Stimulated activated CD8-positive, alpha-beta memory T cell treated with anti-CD3 and anti-CD28 coated beads, Interleukin-15, amount 100 ng/mL, for 1 hour (primary cell): Measurements from ENCODE around the gene RAPGEF4.

ENCODE experiments used
- DNase-seq: peaks from one replicate; pipeline ENCODE4 v3.0.0-alpha.2; 2020; ENCODE audit warnings: low read depth

The RAPGEF4 gene

DNA sequence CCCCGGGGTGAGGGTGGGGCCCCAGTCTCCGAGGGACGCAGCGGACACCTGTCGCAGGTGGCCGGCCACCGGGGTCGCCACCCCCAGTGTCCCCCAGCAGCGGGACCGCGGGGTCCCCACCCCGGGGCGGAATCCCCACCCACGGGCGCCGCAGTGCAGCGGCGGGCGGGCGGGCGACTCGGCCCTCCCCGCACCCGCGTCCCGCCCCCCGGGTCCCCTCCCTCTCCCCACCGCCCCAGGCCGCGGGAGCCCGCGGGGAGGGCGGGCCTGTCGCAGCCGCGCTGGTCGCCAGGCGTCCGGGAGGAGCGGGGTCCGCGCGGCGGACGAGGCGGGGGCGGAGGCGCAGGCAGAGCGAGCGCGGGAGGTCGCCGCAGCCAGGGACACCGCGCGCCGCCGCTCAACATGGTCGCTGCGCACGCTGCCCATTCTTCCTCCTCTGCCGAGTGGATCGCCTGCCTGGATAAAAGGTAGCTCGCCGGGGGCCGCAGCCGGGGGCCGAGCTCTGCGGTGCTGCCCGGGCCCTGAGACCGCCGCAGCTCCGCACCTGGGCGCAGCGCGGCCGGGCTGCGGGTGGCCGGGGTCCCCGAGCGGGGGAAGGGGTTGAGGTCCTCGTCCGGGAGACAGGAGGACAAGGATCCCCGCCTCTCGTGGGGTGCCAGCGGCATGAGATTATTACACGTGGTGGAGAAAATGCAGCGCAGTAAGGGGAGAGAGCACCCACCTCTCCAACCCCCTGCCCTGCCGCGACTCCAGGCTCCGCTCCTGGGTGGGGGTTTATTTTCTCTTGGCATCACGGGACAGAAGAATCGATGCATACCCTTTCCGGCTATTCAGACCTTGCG, at the start of gene RAPGEF4:
Gene RAPGEF4, plus strand, starts transcription at position 264 of the 842 bp plus-strand sequence. Its CDS starts 139 bp downstream, at position 403.
- no peak for DNase-seq

DNA sequence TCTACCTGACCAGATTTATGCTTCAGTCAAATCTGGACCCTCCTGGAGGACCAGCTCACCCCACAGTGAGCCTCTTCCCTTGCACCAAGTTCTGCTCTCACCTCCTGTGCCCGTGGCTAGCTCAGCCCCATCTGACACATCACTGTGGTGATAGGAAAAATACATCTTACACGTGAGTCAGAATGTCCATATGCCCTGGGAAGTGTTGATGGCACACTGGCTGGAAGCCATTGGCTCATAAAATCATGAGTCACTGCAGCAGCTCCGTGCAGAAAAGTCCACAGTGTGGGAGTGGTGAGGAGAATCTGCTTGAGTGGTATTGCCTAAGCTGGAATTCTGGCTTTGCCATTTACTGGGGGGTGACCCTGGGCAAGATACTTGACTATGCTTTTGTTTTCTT, 42.6 kb upstream of the RAPGEF4 start:
- no peak for DNase-seq

DNA sequence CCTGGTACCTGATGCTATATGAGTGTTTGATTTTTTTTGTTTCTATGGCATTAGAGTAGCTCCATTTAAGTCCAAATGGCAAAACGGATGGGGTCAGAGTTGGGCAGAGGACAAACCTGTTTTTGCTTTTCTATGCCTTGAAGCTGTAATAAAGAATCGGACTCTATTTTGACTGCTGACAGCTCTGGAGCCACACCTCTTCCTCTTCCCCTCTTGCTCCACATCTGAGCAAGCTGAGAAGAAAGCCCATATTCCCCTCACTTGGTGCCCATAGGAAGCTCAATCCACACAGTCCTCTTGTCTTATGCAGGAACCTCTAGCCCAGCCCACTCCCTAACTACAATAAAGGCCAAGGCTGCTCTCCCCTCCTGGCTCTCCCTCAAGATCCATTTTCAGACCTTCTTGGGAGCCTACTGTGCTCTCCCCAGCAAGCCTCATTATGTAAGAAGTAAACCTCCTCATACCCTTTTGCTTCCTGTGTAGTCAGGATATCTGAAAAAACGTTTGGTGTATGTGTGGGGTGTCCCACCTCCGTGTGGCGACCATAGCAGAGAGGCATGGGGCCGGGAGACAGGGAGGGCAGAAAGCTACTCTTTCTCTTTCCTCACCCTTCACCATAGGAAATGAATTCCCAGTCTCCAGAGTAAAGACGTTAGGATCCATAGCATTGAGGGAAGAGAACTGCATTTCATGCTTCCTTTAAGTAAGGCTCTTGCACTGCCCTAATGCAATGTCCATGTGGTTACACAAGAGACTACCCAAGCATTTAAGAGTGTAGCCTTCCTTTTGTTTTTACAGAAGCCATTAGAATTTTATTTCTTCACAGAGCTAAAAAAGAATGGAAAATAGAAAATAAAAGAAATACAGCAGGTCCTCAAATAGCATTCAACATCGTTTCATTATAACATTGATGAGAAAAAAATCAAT, 41.9 kb upstream of the RAPGEF4 start:
- no peak for DNase-seq

DNA sequence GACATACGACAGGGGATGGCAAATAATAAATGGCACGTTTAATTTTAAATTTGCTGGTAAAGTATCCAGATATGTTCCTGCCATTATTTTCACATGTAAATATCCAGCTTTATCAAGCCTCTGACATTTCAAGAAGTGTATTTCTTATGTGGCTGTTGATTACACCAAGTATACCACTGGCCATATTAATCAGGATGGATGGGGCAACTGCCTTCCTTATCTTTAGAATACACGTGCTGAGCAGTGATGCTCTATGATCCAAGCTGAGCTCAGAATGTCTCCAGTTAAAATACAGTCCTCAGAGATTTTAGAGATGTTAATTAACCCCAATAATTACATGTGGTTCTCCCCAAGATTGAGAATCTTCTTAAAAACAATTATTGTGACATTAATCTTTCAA, 38.3 kb upstream of the RAPGEF4 start:
- no peak for DNase-seq

DNA sequence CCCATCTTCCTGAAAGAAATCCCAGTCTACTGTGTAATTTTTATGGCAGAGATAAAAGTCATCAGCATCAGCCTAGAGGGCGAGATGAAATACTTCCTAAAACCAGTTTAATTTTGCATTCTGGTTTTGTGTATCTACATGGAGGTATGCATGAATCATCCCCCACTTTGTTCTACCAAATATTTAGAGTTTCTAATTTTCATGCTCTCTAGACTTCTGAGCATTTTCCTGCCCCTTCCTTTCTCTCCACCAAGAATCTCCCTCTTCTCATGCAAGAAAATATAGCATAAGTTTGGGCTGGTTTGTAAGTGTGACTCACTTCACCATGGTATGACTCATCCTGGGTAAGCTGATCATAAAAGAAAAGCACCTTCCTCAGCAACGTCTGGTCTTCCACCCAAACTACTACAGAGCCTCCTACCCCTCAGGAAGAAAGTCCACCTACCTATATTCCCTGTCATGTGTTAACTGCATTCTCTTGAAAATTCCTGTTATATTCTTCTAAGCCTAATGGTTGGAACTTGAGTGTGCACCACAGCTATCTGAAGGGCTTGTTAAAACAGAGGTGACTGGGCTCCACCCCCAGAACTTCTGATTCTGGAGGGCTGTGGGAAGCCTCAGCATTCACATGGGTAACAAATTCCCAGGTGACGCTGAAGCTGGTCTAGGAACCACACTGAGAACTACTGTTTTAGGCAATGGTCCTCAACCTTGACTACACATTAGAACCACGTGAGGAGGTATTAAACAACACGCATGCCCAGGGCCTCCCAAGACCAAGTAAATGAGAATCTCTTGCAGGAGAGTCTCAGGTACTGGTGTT, 37.4 kb upstream of the RAPGEF4 start:
- no peak for DNase-seq

DNA sequence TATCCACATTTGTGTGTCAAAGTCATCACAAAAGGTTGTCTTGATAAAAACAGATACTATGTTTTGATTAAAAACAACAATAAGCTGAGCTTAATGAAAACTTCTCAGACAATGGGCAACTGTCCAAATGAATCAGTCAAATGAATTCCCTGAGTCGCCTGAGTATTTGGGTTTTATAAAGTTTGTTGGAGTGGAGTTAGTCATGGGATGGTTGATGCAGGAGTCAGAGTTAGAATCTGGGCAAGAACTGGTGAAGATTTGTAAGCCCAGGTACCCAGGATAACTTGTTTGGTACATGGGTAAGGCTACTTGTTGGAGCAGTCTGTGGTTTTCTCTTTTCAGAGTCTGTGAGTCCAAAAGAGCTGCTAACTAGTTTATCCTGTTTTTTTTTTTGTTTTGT, 34.4 kb upstream of the RAPGEF4 start:
- DNase-seq = no peak

DNA sequence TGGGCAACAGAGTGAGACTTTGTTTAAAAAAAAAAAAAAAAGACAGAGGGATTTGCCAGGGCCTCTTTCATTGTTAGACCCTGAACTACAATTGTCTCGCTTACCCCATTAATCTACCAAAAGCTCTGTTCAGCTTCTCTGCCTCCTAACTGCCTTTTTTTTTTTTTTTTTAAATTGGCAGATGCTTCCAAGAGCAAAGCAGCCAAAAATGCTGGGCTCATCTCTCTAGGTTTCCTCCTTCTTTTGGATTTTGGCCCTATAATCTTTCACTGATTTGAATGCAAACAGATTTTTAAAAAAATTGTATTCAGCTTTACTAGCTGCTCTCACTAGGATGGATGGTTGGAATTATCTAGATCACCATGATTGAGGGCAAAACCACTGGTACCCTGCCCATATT, 33.2 kb upstream of the RAPGEF4 start:
- DNase-seq = no peak

DNA sequence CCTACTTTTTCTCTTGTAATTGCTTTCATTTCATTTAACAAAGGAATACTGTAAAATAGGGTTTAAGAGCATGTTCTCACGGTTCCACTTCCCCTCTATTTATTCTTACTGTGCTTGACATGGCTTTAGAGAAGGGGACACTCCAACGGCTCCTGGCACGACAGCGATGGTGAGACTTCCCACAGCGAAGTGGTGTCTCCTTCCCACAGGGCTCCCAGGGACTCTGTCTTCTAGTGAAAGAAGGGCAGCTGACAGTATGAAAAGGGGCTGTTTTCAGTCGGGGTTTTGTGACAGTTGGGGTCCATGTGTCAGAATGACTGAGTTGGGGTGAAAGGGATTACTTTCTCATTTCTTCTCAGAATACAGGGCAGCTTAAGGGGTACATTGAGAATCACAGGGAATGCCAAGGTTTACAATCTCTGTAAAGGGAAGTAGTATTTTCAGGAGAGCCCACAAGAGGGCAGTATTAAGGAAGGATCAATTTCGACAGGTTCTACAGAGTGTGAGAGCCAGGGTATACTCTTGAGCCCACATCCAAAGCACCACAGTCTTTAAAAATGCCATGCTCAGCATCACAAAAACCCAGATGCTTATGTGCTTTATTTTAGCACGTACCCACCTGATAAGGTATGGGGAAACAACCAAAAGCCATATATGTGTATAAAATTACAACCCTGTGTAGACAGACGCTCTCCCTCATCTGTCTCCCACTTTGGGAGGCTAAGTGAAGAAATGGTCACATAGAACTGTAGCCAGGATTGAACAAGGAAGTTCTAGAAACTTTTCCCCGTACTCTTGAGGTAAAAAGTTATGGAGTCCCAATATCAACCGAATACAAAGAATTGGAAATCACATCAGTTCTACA, 31.3 kb upstream of the RAPGEF4 start:
- no peak for DNase-seq

DNA sequence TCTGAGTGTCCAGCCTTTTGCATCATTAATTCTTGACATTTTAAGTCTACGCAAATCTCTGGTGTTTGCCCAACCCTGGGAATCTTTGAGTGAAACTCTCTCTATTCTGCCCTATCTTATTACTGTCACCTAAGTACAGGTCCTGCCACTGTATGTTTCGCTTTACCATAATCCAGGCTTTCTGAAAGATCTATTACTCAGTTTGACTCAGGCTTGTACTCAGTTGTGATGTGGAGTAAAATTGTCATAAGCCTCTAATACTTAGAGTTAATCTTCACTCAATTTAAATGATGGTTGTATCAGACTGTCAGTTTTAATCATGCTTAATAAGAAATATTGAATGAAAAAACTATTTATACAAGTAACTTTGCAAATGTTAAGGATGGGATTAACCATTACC, 30.3 kb upstream of the RAPGEF4 start:
- DNase-seq = no peak

DNA sequence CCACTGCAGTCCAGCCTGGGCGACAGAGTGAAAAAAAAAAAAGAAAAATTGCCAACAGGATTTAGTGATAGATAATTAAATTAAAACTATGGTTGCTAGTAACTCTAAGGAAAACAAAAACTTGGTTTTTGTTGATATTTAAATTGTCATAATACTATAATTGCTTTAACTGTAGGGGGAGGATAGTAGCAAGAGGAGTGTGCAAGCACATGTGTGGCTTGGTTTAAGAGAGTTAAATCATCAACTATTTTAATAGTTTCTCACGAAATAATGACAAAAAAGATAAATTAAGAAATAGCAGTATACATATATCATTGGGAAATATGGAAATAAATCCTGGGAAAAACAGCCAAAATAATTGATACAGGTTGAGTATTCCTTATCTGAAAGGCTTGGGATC, 27.4 kb upstream of the RAPGEF4 start:
- DNase-seq = no peak

DNA sequence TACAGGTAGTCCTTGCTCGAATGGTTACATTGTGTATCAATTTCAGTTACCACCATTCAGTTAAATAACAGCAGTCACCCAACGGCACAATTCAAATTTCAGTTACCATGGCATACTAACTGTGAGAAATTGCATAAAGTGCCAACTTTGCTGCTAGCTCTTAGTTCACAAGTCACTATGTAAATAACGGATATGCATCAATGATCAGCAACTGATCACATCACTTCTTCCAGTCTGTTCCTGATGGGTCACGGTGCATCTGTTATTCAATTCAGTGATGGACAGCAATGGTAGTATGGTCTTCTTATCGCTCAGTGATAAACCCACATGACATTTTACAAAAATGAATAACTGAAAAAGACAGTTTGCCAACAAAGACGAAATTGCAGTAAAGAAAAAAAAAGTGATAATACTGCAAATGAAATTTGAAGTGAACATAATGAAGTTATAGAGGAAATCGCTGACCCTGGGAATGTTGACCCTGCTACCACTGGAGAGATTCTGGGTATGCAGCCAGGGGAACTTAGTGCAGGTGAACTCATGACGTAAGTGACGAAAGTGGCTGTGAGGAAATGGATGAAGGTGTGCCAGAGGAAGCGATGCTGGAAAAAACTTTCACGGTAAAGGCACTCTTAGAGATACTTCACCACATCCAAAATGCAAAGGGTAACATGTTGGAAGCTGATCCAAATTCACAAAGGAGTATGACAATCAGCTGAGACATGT, 25.9 kb upstream of the RAPGEF4 start:
- no peak for DNase-seq

DNA sequence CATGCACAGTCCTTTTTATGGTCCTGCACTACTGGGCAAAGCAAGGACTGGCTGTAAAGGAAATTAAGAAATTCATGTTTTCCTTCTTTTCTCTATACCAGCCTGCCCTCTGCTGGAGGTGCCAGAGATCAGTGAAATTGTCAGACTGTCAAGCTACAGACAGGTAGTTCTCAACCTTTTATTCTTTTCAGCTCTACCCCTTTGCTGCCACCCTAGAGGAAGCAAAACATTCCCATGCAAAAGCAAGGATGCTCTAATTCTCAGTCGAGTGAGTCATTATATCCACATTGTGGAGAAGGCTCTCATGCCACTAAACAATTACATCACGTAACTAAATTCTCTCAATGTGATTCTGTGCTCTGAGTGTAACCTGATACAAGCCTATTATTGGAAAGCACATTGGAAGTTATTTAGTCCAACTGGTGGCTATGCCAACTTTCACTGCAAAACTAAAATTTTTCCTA, 25.0 kb upstream of the RAPGEF4 start:
- no peak for DNase-seq

DNA sequence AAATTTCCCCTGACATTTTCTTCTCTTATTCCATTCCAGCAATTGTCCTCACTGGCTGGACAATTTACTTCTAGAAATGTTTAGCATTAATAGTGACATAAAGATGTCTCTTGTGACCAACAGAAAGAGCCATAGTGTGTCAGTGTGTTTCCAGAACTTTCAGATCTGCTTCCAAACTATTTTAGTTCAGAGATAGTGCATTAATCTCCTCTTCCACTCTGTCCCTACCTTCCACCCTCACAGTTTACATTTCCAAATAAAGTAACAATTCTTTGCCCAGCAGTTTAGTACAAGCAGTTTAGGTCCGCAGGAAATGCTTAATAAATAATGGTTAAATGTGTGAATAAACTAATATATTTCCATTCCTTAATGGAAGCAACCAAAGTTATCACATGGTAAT, 24.5 kb upstream of the RAPGEF4 start:
- no peak for DNase-seq

DNA sequence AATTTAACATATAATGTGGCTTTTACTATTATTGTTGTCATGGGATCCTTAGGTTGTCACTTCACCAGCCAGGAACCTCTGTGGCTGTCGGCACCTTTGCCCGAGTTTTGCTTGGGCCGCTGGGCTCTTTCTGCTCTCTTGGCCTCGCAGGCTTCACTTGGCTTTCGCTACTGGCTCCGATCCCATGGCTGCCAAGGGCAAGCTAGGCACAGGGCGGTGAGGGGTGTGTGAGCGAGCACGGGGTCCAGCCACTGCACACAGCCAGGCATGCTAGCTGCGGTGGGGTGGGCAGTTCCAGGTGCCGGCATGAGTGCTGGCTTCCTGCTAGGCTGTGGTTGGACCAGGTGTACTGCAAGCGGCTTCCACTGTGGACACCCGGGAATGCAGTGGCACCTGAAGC, 23.4 kb upstream of the RAPGEF4 start:
- DNase-seq = no peak

DNA sequence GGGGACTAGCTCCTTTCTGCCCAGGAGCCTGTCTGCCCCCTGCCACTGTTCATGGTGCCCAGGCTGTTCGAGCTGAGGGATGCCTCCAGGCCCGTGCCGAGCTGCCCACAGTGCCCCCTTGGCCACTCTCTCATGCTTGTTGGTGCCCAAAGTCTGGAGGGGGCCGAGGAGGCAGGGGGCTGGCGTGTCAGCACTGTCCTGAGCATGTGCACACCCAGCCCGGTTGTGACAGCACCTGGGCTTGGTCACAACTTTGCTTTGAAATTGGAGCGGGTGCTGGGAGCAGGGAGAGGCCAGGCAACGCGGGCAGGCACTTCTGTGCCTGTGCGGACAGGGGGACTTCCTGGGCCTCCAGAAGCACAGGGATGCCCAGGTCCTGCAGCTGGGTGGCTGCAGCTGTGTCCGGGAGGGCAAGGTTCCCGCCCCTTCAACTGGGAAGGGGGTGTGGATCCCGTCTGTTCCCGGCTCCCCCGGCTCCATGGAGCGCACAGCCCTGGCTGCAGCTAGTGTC, 22.2 kb upstream of the RAPGEF4 start:
- no peak for DNase-seq

DNA sequence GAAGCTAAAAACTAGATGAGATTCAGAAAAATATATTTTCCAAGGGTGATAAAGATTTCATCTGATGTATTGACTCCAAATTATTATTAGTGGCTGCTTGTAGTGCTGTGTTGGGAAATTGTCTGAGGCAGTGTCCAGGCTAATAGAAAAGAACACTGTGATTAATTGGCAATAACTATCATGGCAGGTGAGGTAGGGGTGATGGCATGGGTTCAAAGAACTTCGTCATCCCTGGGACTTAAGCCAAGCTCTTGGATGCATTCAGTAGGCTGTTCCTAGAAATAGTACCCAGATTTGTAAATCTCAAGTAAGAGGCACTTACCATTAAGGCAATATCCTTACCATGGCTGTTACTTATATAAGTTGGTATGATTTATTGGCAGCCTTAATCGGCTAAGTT, 13.2 kb upstream of the RAPGEF4 start:
- no peak for DNase-seq

DNA sequence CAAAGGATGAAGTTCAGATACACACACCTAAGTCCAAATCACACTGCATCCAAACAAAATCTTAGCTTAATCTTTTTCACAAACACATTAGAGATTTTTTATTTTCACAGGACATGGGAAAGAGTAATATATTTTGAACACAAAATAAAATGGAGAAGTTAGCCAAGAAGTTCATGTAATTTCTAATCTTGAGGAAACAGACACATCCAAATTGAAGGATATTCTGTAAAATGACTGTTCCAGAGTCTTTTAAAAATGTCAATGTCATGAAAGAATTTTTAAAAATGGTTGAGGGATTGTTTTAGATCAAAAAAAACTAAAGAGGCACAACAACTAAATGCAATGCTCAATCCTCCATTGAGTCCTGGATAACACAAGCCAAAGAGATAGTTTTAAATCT, 12.4 kb upstream of the RAPGEF4 start:
- no peak for DNase-seq

DNA sequence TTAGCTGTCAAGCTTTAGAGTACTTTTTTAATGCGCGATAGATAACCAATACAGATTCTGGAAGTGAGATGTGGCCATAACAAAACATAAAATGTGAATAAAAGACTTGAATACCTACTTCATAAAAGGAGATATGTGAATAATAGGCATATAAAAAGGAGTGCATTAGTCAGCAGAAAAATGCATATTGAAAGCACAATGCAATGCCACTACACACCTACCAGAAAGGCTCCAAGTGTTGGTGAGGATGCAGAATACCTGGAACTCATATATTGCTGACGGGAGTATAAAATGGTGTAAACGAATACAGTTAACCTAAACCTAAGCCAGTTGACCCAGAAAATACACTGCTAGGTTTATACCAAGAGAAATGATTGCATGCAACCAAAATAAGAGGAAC, 10.9 kb upstream of the RAPGEF4 start:
- no peak for DNase-seq

DNA sequence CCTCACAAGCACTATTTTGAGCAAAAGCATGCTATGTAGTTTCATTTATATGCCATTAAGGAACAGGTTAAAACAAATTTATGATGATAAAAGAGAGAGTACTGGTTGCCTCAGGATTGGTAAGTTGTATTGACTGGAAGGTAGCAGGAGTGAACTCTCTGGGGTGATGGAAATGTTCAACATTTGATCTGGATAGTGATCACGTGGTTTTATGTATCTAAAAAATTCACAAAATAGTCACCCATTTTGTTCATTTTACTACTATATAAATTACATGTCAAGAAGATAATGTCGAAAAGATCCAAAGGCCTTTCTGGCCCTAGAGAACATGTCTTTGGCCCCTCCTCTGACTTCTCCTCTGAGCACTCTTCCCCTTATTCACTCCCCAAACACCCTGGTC, 10.4 kb upstream of the RAPGEF4 start:
- no peak for DNase-seq

DNA sequence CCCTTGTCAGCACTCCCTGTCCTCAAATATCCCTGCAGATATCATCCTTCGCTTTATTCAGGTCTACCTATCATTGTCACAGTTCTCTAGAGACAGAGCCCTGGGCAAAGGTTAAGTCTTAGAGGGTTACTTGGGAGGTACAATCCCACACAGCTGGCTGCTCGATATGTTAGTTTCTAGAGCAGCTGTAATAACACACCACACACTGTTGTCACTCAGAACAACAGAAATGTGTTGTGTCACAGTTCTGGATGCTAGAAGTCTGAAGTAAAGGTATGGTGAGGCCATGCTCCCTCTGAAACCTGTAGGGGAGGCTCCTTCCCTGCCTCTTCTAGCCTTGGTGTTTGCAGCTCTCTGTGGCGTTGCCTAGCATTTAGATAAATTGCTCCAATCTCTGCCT, 9.9 kb upstream of the RAPGEF4 start:
- no peak for DNase-seq
